ENCODE results near the gene RILPL1.

- TF ChIP-seq POLR2A (IDR thresholded peaks at IDR 0.05) (no peak), CTCF (IDR thresholded peaks at IDR 0.05) (no peak)
Observed at GRCh38 chr12:123573870-123574269, 40.4 kb upstream of the RILPL1 start.

Data from right lobe of liver (tissue), 4 donors.